Measurements from ENCODE around the gene SLPI.

- no peak for TF ChIP-seq CTCF (IDR thresholded peaks at IDR 0.05; ENCODE audit: low read depth, low read length, poor library complexity, severe bottlenecking)
- TF ChIP-seq EZH2phosphoT487 (IDR thresholded peaks at IDR 0.05; ENCODE audit: borderline replicate concordance, low read length) = no peak
These were observed 42.5 kb downstream of the SLPI start for GRCh38 chr20:45211569-45212474.
